ENCODE measurements around the gene MRPL10.

GRCh38 chr17:47831934-47832327 lies 590 bp upstream of the MRPL10 start:
- TF ChIP-seq CTCF (IDR thresholded peaks at IDR 0.05) (no peak), POLR2A (IDR thresholded peaks at IDR 0.05) (no peak), POLR2AphosphoS5 (IDR thresholded peaks at IDR 0.05) (no peak), EP300 (IDR thresholded peaks at IDR 0.05) (no peak)
